IPS-NIHi7 (cell line): ENCODE data around the gene RHOJ.
"Not testable (repeated sequence)": the region's sequence is repeated elsewhere in the genome, so short reads cannot be mapped to it uniquely, and the experiment has no call there.

Experiments used
- DNase-seq: peaks from one replicate; pipeline ENCODE4 v3.0.0; 2012; ENCODE audit warnings: mixed read lengths; ENCODE audit errors: extremely low spot score

Gene RHOJ

GRCh38 chr14:63297372-63298063 is 93.3 kb downstream of the RHOJ start:
- no peak for DNase-seq

- DNase-seq, result no peak
These were observed 95.3 kb downstream of the RHOJ start for GRCh38 chr14:63299351-63300110.

GRCh38 chr14:63300854-63301253 is 96.6 kb downstream of the RHOJ start:
- no peak for DNase-seq

- DNase-seq, result no peak
These were observed 97.8 kb downstream of the RHOJ start for GRCh38 chr14:63301891-63302534.

GRCh38 chr14:63304429-63304828 is 100.2 kb downstream of the RHOJ start:
- not testable (repeated sequence) for DNase-seq

GRCh38 chr14:63308723-63309317 is 104.6 kb downstream of the RHOJ start:
- peak; percentile 55 for DNase-seq

- no peak for DNase-seq
These were observed 114.6 kb downstream of the RHOJ start, which contains the start of gene GPHB5 for GRCh38 chr14:63318835-63319234. Gene GPHB5, minus strand, starts transcription at chr14:63318935. Its CDS starts 1,086 bp downstream, at chr14:63317849.

- no peak for DNase-seq
These were observed 118.2 kb downstream of the RHOJ start for GRCh38 chr14:63322472-63322871.

GRCh38 chr14:63322897-63323573 is 118.8 kb downstream of the RHOJ start:
- no peak for DNase-seq

- DNase-seq, result no peak
These were observed 122.6 kb downstream of the RHOJ start for GRCh38 chr14:63326840-63327239.

GRCh38 chr14:63328787-63329737 is 124.8 kb downstream of the RHOJ start:
- DNase-seq, result no peak

GRCh38 chr14:63342371-63342770 is 138.1 kb downstream of the RHOJ start:
- no peak for DNase-seq
